IMR-90 (cell line): ENCODE results near the gene FBLN1. TPM values are rescaled to one million over a fixed set of nuclear protein-coding genes. Genes with fewer than 3 reads are reported as not detected.

Source experiments
- ATAC-seq: fragments of 200-7000 bp; cut with Tn5 transposase; 2 replicates; pipeline ENCODE4 v1.9.1; 2020; ENCODE audit warnings: low read depth, mild to moderate bottlenecking, moderate library complexity
- BruUV-seq: library from RNA; stranded (reverse); fragments of 400-500 nt; replicated peaks from 2 replicates; lab custom pipeline; 2021; lab: Mats Ljungman, UMichigan
- CTCF ChIA-PET: fragments of 300-600 bp; formaldehyde crosslinking; extraction: SDS; loops from one replicate; lab custom pipeline; 2021; ENCODE audit warnings: antibody characterized with exemption; lab: Yijun Ruan, JAX
- POLR2A ChIA-PET: fragments of 300-600 bp; sonication (Branson Sonifier 250); formaldehyde crosslinking; loops from one replicate; lab custom pipeline; 2022; ENCODE audit warnings: antibody characterized with exemption; ENCODE audit not compliant: unreplicated experiment; lab: Charles Lee
- DNase-seq: peaks from one replicate; pipeline ENCODE4 v3.0.0; 2013
- H2AFZ ChIP-seq: replicated peaks from 2 replicates; pipeline ENCODE3; 2013; ENCODE audit warnings: low read length, mild to moderate bottlenecking; ENCODE audit not compliant: poor library complexity
- H2AK5ac ChIP-seq: 2 replicates; pipeline ENCODE4 v1.6.1; 2013; ENCODE audit warnings: low read depth, low read length, inconsistent platforms
- H2AK9ac ChIP-seq: replicated peaks from 2 replicates; pipeline ENCODE3; 2013; ENCODE audit warnings: mild to moderate bottlenecking, low read depth, low read length, moderate library complexity; ENCODE audit not compliant: poor library complexity
- H2BK120ac ChIP-seq: 2 replicates; pipeline ENCODE4 v1.6.1; 2013; ENCODE audit warnings: low read depth, low read length, inconsistent platforms
- H2BK15ac ChIP-seq: 3 replicates; pipeline ENCODE4 v1.6.1; 2013; ENCODE audit warnings: low read depth, low read length, inconsistent platforms
- H2BK20ac ChIP-seq: 2 replicates; pipeline ENCODE4 v1.6.1; 2013; ENCODE audit warnings: low read depth, mild to moderate bottlenecking, inconsistent platforms, low read length, moderate library complexity
- H2BK5ac ChIP-seq: 2 replicates; pipeline ENCODE4 v1.6.1; 2013; ENCODE audit warnings: mild to moderate bottlenecking, low read depth, low read length, inconsistent platforms; ENCODE audit not compliant: poor library complexity, severe bottlenecking
- H3K14ac ChIP-seq: replicated peaks from 2 replicates; pipeline ENCODE4 v1.6.1; 2013; ENCODE audit warnings: low read depth, low read length, inconsistent platforms
- H3K18ac ChIP-seq: 2 replicates; pipeline ENCODE4 v1.6.1; 2013; ENCODE audit warnings: low read depth, low read length, control low read depth
- H3K23ac ChIP-seq: 2 replicates; pipeline ENCODE4 v1.6.1; 2013; ENCODE audit warnings: low read depth, low read length, inconsistent platforms
- H3K27ac ChIP-seq: 2 replicates; pipeline ENCODE4 v1.5.1; 2013; ENCODE audit warnings: mild to moderate bottlenecking, control low read depth, low read length; ENCODE audit not compliant: insufficient read depth
- H3K27me3 ChIP-seq: 2 replicates; pipeline ENCODE4 v1.6.1; 2013; ENCODE audit warnings: low read length; ENCODE audit not compliant: control insufficient read depth, insufficient read depth
- H3K36me3 ChIP-seq: 2 replicates; pipeline ENCODE4 v1.6.1; 2013; ENCODE audit warnings: low read length, mixed read lengths; ENCODE audit not compliant: control insufficient read depth, insufficient read depth
- H3K4ac ChIP-seq: 2 replicates; pipeline ENCODE4 v1.6.1; 2013; ENCODE audit warnings: low read depth, low read length, inconsistent platforms
- H3K4me1 ChIP-seq: 2 replicates; pipeline ENCODE4 v1.6.1; 2013; ENCODE audit warnings: low read length, mixed read lengths; ENCODE audit not compliant: control insufficient read depth, insufficient read depth
- H3K4me2 ChIP-seq: 2 replicates; pipeline ENCODE4 v1.6.1; 2013; ENCODE audit warnings: low read depth, mild to moderate bottlenecking, control low read depth, low read length, moderate library complexity
- H3K4me3 ChIP-seq: 2 replicates; pipeline ENCODE4 v1.5.1; 2013; ENCODE audit warnings: low read depth, mild to moderate bottlenecking, control low read depth, low read length, moderate library complexity; ENCODE audit not compliant: insufficient read depth
- H3K56ac ChIP-seq: 2 replicates; pipeline ENCODE4 v1.6.1; 2013; ENCODE audit warnings: low read length, inconsistent platforms; ENCODE audit not compliant: insufficient read depth; ENCODE audit errors: extremely low read depth
- H3K79me1 ChIP-seq, 2 experiments: 2 replicates each; pipeline ENCODE4 v1.6.1; 2013; ENCODE audit warnings: low read length in 2 of 2, inconsistent platforms in 1 of 2, low read depth in 1 of 2
- H3K9ac ChIP-seq: 2 replicates; pipeline ENCODE4 v1.6.1; 2013; ENCODE audit warnings: low read depth, low read length, control low read depth
- H3K9me1 ChIP-seq: 2 replicates; pipeline ENCODE4 v1.6.1; 2013; ENCODE audit warnings: low read length, inconsistent platforms; ENCODE audit not compliant: insufficient read depth
- H3K9me3 ChIP-seq: 2 replicates; pipeline ENCODE4 v1.6.1; 2013; ENCODE audit warnings: low read length; ENCODE audit not compliant: control insufficient read depth, insufficient read depth
- H4K20me1 ChIP-seq: 2 replicates; pipeline ENCODE4 v1.6.1; 2013; ENCODE audit warnings: low read length, inconsistent platforms; ENCODE audit not compliant: insufficient read depth
- H4K5ac ChIP-seq: 2 replicates; pipeline ENCODE4 v1.6.1; 2013; ENCODE audit warnings: mild to moderate bottlenecking, low read depth, low read length, control low read depth
- H4K8ac ChIP-seq, 2 experiments: 2 replicates each; pipeline ENCODE4 v1.6.1; 2013; ENCODE audit warnings: low read depth in 2 of 2, low read length in 2 of 2, control low read depth in 1 of 2, inconsistent platforms in 1 of 2
- H4K91ac ChIP-seq: 2 replicates; pipeline ENCODE4 v1.6.1; 2013; ENCODE audit warnings: low read depth, low read length, inconsistent platforms; ENCODE audit not compliant: insufficient read depth
- BHLHE40 ChIP-seq: fragments of 150-350 bp; IDR thresholded peaks from 2 replicates; pipeline ENCODE4 v1.6.1; 2016; ENCODE audit warnings: mild to moderate bottlenecking, low read depth, low read length
- CEBPB ChIP-seq: IDR thresholded peaks from 2 replicates; pipeline ENCODE4 v1.6.1; 2012; ENCODE audit warnings: low read depth, low read length, improper control_type of control experiment
- ELK1 ChIP-seq: fragments of 150-350 bp; IDR thresholded peaks from 2 replicates; pipeline ENCODE4 v1.6.1; 2016; ENCODE audit warnings: low read depth, mild to moderate bottlenecking, low read length, moderate library complexity, borderline replicate concordance
- FOS ChIP-seq: fragments of 150-350 bp; IDR thresholded peaks from 2 replicates; pipeline ENCODE4 v1.6.1; 2016; ENCODE audit warnings: low read depth, low read length
- MAFK ChIP-seq: IDR thresholded peaks from 2 replicates; pipeline ENCODE4 v1.6.1; 2012; ENCODE audit warnings: low read depth, low read length, improper control_type of control experiment
- MAZ ChIP-seq: IDR thresholded peaks from 2 replicates; pipeline ENCODE4 v1.6.1; 2012; ENCODE audit warnings: low read depth, mild to moderate bottlenecking, low read length, improper control_type of control experiment, moderate library complexity, borderline replicate concordance
- NFE2L2 ChIP-seq: fragments of 150-350 bp; IDR thresholded peaks from 2 replicates; pipeline ENCODE4 v1.6.1; 2016; ENCODE audit warnings: low read depth, mild to moderate bottlenecking, low read length
- USF2 ChIP-seq: fragments of 150-350 bp; IDR thresholded peaks from 2 replicates; pipeline ENCODE4 v1.6.1; 2017; ENCODE audit warnings: mild to moderate bottlenecking, antibody characterized with exemption, low read length, low read depth
- WGBS, 2 experiments: methylation state at CpG; one replicate each; pipeline versions ENCODE4 v1.1.5 to v1.1.7; 2013; ENCODE audit warnings: missing lambda C conversion rate in 2 of 2; ENCODE audit not compliant: insufficient read length in 1 of 2; ENCODE audit errors: extremely low coverage in 2 of 2; 5-methylcytosine and 5-hydroxymethylcytosine counted together
- dilution Hi-C: fragments of 300-500 bp; cut with HindIII; formaldehyde crosslinking; loops from one replicate; pipeline ENCODE4 v1.14.3; 2018; ENCODE audit warnings: low sequenced_read_pairs; ENCODE audit not compliant: unreplicated experiment
- in situ Hi-C: fragments of 300-500 bp; cut with MboI; formaldehyde crosslinking; loops from 3 replicates; pipeline ENCODE4 v1.14.3; 2019; ENCODE audit warnings: low sequenced_read_pairs, inconsistent platforms, mixed read lengths
- intact Hi-C: fragments of 100-400 bp; cut with micrococcal nuclease; formaldehyde crosslinking; loops from 2 replicates; pipeline ENCODE4 v1.10.0; 2022
- polyA plus RNA-seq, 3 experiments: library from polyadenylated mRNA; depleted of rRNA; stranded (reverse); fragments of >200 nt; gene quantifications; 2 replicates each; pipeline ENCODE4 v1.2.3, GENCODE V29; 2012; ENCODE audit warnings: low replicate concordance in 1 of 3
- total RNA-seq: library from RNA; depleted of rRNA; stranded (reverse); fragments of >200 nt; gene quantifications from 2 replicates; pipeline ENCODE4 v1.2.3, GENCODE V29; 2012

Gene FBLN1
- total and polyA plus RNA-seq, 2 of the 4 experiments (the other 2 are of a cell fraction): 11.3 to 87.9 TPM

GRCh38 chr22:45617948-45618347 is 115.3 kb downstream of the FBLN1 start:
- no TSS peak for BruUV-seq
- Histone ChIP-seq H3K4me1 (peaks cover under 1% of the 10 kb centered on the region; the same call in 1 of the 2 replicates), H3K56ac (no peak overlapping the region), H3K9ac (no peak overlapping the region), H2BK20ac (no peak overlapping the region), H3K9me3 (no peaks in the 10 kb centered on the region), H3K27me3 (no peaks in the 10 kb centered on the region; the same call in 1 of the 2 replicates), H4K8ac (no peak overlapping the region), H2BK15ac (no peak overlapping the region), H3K9me1 (0 out of 2 replicates have a peak, but pooled peaks cover 7% of the 10 kb centered on the region), H3K4me2 (no peak overlapping the region), H4K20me1 (no peaks in the 10 kb centered on the region), H2BK5ac (no peak overlapping the region), H2AFZ (no peak overlapping the region), H3K79me1 (no peaks in the 10 kb centered on the region), H2AK5ac (no peak overlapping the region), H2AK9ac (no peak overlapping the region), H4K91ac (no peak overlapping the region), H3K14ac (no peak overlapping the region), H4K5ac (no peak overlapping the region), H3K36me3 (no peaks in the 10 kb centered on the region), H3K4ac (no peak overlapping the region), H2BK120ac (no peak overlapping the region), H3K4me3 (no peak overlapping the region), H3K18ac (no peak overlapping the region), H3K23ac (no peak overlapping the region), H3K27ac (no peak overlapping the region)
- no CpG with 5 or more reads among the region's 8 CpGs for WGBS, 2 experiments
- dilution Hi-C loops (no loop called here), intact Hi-C loops (no loop called here), in situ Hi-C loops (loop anchor here (5.0 kb wide), 1 partner anchor 1974 kb away; no protein-coding TSS in a partner anchor)
- ChIA-PET POLR2A (no interaction called here), CTCF (no interaction called here)
- ATAC-seq (no peak), DNase-seq (no peak)
- TF ChIP-seq BHLHE40 (no peak), NFE2L2 (no peak), ELK1 (no peak), MAFK (no peak), MAZ (no peak), FOS (no peak), CEBPB (no peak), USF2 (no peak)
